SK-N-MC (cell line): Measurements from ENCODE around the gene KCNAB1.

Source experiments
- DNase-seq: peaks from one replicate; pipeline ENCODE4 v3.0.0-alpha.2; 2011; ENCODE audit warnings: low read depth, low spot score
- H3K27ac ChIP-seq: fragments of 200-600 bp; sonication (generic); 2 replicates; pipeline ENCODE4 v1.5.1; 2016; ENCODE audit warnings: mixed run types
- H3K36me3 ChIP-seq: fragments of 200-600 bp; sonication (generic); 2 replicates; pipeline ENCODE4 v1.6.1; 2017; ENCODE audit warnings: antibody characterized with exemption, low read length, mixed read lengths; ENCODE audit not compliant: insufficient read depth
- H3K4me3 ChIP-seq: fragments of 200-600 bp; sonication (generic); 2 replicates; pipeline ENCODE4 v1.5.1; 2016
- H3K9ac ChIP-seq: fragments of 200-600 bp; sonication (generic); 2 replicates; pipeline ENCODE4 v1.8.0; 2017; ENCODE audit warnings: mixed run types, mixed read lengths; ENCODE audit not compliant: insufficient read length
- H3K9me3 ChIP-seq: fragments of 200-600 bp; sonication (generic); 2 replicates; pipeline ENCODE4 v1.6.1; 2017; ENCODE audit warnings: low read depth, mild to moderate bottlenecking, antibody characterized with exemption, low read length, moderate library complexity, mixed read lengths
- EZH2 ChIP-seq: fragments of 200-600 bp; sonication (generic); IDR thresholded peaks from one replicate; pipeline ENCODE4 v1.6.1; 2017; ENCODE audit warnings: antibody characterized with exemption
- FOXP2 ChIP-seq: optimal IDR thresholded peaks from 2 replicates; pipeline ENCODE3; 2011; ENCODE audit warnings: mild to moderate bottlenecking, moderate library complexity; ENCODE audit not compliant: insufficient read depth; ENCODE audit errors: extremely low read length, control extremely low read depth
- POLR2AphosphoS5 ChIP-seq: IDR thresholded peaks from 2 replicates; pipeline ENCODE4 v1.6.1; 2012; ENCODE audit warnings: mild to moderate bottlenecking, low read depth, low read length, borderline replicate concordance

Gene KCNAB1

DNA sequence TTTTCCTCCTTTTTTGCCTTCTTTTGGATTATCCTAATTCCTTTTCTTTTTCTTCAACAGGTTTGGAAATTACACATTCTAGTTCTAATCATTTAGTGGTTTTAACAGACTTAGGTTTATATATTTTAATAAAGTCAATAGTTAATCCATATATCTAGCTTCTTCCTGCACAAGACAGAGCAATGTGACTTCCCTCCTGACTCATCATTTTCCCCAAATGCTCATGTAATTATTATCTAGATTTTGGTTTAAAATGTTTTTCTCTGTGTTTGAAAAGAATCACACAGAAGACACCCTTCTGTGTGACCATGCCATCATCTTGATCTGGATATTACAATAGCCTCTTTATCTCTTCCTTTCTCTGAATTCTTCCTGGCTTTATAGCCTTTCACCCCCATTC, 463.1 kb downstream of the KCNAB1 start:
- H3K27ac ChIP-seq, result no peak overlapping the region
- H3K36me3 ChIP-seq, result no peaks in the 10 kb centered on the region
- H3K9me3 ChIP-seq, result no peaks in the 10 kb centered on the region
- no peak for TF ChIP-seq POLR2AphosphoS5
- TF ChIP-seq FOXP2, result no peak
- no peak for TF ChIP-seq EZH2
- H3K9ac ChIP-seq, result no peak overlapping the region
- H3K4me3 ChIP-seq, result no peak overlapping the region
- DNase-seq, result no peak

DNA sequence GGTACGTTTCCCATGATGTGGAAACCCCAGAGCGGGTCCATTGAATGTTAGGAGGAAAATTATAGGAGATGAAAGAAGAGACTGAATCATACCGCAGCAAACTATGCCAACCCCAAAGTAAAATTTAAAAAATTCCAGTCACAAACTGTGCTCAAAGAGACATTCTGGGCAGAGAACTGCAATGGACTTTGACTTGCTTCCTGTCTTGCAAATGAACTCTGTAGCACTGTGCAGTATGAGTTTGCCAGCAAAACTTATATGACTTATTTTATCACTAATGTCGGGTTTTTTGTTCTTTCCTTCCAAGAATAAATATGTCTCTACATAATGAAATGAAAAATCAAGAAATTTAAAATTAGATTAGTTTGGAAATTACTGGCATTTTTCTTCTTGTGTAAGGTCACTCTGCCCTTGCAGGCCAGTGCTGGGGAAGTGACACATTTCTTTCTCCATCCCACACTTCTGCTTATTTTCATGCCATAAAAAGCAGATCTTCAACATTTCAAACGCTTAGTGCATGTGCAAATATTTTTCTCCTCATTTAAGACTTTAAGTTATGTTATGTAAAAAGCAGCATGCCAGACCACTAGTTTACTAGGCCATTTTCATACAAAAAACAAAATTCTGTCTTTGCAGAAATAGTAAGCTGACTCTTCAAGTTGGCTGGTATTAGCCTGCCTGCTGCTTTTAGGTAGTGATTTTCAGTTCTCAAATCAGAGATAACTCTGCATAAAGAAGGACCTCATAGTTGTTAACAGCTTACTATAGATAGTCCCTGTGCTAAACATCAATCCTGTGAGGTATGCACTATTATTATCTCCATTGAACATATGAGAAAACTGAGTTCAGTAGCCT, 466.8 kb downstream of the KCNAB1 start:
- Histone ChIP-seq H3K4me3 (no peak overlapping the region), H3K36me3 (no peaks in the 10 kb centered on the region), H3K9ac (no peak overlapping the region), H3K27ac (no peak overlapping the region), H3K9me3 (no peaks in the 10 kb centered on the region)
- no peak for TF ChIP-seq EZH2
- TF ChIP-seq POLR2AphosphoS5, result no peak
- TF ChIP-seq FOXP2, result no peak
- no peak for DNase-seq

- H3K9me3 ChIP-seq, result no peaks in the 10 kb centered on the region
- DNase-seq, result no peak
- H3K27ac ChIP-seq, result no peak overlapping the region
- no peak overlapping the region for H3K4me3 ChIP-seq
- H3K9ac ChIP-seq, result no peak overlapping the region
- no peaks in the 10 kb centered on the region for H3K36me3 ChIP-seq
- TF ChIP-seq FOXP2 (no peak), EZH2 (no peak), POLR2AphosphoS5 (no peak)
These were observed 467.3 kb downstream of the KCNAB1 start for GRCh38 chr3:156587760-156588069.
